ENCODE measurements around the gene SSR3. TPM values are rescaled to one million over a fixed set of nuclear protein-coding genes. Genes with fewer than 3 reads are reported as not detected.

Gene SSR3
- total and polyA plus RNA-seq, 9 of the 15 experiments (the other 6 are each of a cell fraction or from before 2014, with no cell fraction given), result 104 to 464 (median 307) TPM

DNA sequence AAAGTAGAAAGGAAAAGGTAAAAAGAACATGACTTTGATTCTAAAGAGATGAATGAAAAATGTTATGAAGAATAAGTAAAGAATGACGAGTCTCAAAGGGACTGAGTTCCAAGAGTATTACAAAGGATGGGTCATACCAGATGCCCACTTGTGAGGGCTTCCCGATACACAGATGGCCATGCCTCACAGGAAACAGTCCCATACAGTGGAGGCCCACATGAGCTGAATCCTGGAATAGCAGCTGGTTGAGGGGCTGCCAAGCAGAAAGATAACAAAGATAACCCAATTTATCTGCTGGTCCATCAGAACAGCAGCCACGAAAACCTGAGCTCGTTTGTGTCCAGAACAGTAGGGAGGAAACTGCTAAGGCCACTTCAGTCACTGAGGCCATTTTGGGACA is 3.7 kb downstream of the SSR3 start (continued):
- TF ChIP-seq, protein P1, sequence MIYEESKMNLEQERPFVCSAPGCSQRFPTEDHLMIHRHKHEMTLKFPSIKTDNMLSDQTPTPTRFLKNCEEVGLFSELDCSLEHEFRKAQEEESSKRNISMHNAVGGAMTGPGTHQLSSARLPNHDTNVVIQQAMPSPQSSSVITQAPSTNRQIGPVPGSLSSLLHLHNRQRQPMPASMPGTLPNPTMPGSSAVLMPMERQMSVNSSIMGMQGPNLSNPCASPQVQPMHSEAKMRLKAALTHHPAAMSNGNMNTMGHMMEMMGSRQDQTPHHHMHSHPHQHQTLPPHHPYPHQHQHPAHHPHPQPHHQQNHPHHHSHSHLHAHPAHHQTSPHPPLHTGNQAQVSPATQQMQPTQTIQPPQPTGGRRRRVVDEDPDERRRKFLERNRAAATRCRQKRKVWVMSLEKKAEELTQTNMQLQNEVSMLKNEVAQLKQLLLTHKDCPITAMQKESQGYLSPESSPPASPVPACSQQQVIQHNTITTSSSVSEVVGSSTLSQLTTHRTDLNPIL (CRISPR knock-in tag; IDR thresholded peaks at IDR 0.05), result no peak
- TF ChIP-seq ZBTB8A (IDR thresholded peaks at IDR 0.05; ENCODE audit: partially characterized antibody), result no peak
- no peak for TF ChIP-seq ASH1L (IDR thresholded peaks at IDR 0.05; ENCODE audit: borderline replicate concordance, low read depth, partially characterized antibody)
- TF ChIP-seq IRF2 (CRISPR knock-in tag; IDR thresholded peaks at IDR 0.05), result no peak
- no peak for TF ChIP-seq U2AF2 (optimal IDR thresholded peaks at IDR 0.05; ENCODE audit: low read depth, low read length)
- no peak for TF ChIP-seq HMGN3 (IDR thresholded peaks at IDR 0.05; ENCODE audit: borderline replicate concordance, extremely low read depth, insufficient read length, low read depth, low read length)

- peaks cover 6 to 25% of the 10 kb centered on the region in 2 experiments; a peak in 4 of 5 replicates for H3K4me1 ChIP-seq (replicated peaks in 1 of 2; ENCODE audit: control insufficient read depth in 2 of 2, insufficient read depth in 2 of 2, low read length in 2 of 2)
- in situ Hi-C loops (cut with MboI), result loop anchor here (25.0 kb wide), 1 partner anchor 588 kb away; no protein-coding TSS in a partner anchor
- ATAC-seq (no peak), DNase-seq (ENCODE audit: extremely low read depth in 1 of 4, low spot score in 3 of 4) (no peak), FAIRE-seq (no peak)
- no peaks in the 10 kb centered on the region for H3K9me1 ChIP-seq (ENCODE audit: control insufficient read depth, insufficient read depth, low read length)
- H3K36me3 ChIP-seq (ENCODE audit: control insufficient read depth, insufficient read depth, low read length), result peaks cover 99% of the 10 kb centered on the region
- intact Hi-C loops (cut with micrococcal nuclease), result no loop called here
- no peak overlapping the region for H3K27ac ChIP-seq (ENCODE audit: extremely low read depth, low read depth, low read length)
- no peaks in the 10 kb centered on the region for H3K27me3 ChIP-seq (ENCODE audit: control insufficient read depth in 2 of 2, insufficient read depth in 2 of 2, low read length in 2 of 2)
- WGBS (ENCODE audit: insufficient coverage, low coverage, missing lambda C conversion rate), result 98% methylated on average over 6 of the region's 6 CpGs
- H3K4me3 ChIP-seq, result no peak overlapping the region
- CTCF ChIA-PET (ENCODE audit: low intra/inter-chr PET ratio), result no interaction called here
- no peak overlapping the region for H3K9ac ChIP-seq (ENCODE audit: insufficient read depth in 1 of 2, low read depth in 2 of 2, low read length in 2 of 2)
- H3K79me2 ChIP-seq (ENCODE audit: control insufficient read depth, insufficient read depth, low read length), result peaks cover 90% of the 10 kb centered on the region
- POLR2A ChIA-PET, result interaction anchor here (0.5 to 2.7 kb wide), 6 partner anchors 9 to 313 kb away, joined by 3 to 7 read pairs (median 4); no protein-coding TSS in a partner anchor
- no peaks in the 10 kb centered on the region for H3K9me3 ChIP-seq (replicated peaks; ENCODE audit: control insufficient read depth, insufficient read depth, low read depth, low read length)
- no peak overlapping the region for H2AFZ ChIP-seq (ENCODE audit: low read depth, low read length)
- no peak overlapping the region for H3K4me2 ChIP-seq (ENCODE audit: insufficient read depth, low read length)
- H4K20me1 ChIP-seq (replicated peaks; ENCODE audit: control insufficient read depth, insufficient read depth, low read length), result no peaks in the 10 kb centered on the region
- BruUV-seq (replicated peaks), result no TSS peak
- TF ChIP-seq FOXP1 (CRISPR knock-in tag; IDR thresholded peaks at IDR 0.05) (no peak), REST (IDR thresholded peaks at IDR 0.05; ENCODE audit: borderline replicate concordance) (no peak), REST (CRISPR knock-in tag; IDR thresholded peaks at IDR 0.05; ENCODE audit: low read depth) (no peak), IRF2 (CRISPR knock-in tag; IDR thresholded peaks at IDR 0.05) (no peak), MAFG (tag; conservative IDR thresholded peaks at IDR 0.05) (no peak)
- TF ChIP-seq, protein P2, sequence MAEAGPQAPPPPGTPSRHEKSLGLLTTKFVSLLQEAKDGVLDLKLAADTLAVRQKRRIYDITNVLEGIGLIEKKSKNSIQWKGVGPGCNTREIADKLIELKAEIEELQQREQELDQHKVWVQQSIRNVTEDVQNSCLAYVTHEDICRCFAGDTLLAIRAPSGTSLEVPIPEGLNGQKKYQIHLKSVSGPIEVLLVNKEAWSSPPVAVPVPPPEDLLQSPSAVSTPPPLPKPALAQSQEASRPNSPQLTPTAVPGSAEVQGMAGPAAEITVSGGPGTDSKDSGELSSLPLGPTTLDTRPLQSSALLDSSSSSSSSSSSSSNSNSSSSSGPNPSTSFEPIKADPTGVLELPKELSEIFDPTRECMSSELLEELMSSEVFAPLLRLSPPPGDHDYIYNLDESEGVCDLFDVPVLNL (CRISPR knock-in tag; IDR thresholded peaks at IDR 0.05; ENCODE audit: low read depth), result no peak
These were observed 6.0 kb downstream of the SSR3 start for GRCh38 chr3:156548902-156549301.
